NK-92 treated with Interleukin-12 subunit alpha and Interleukin-12 subunit beta, amount 100 ng/mL, for 24 hours (cell line): ENCODE measurements around the gene NOD2.

Experiments
- DNase-seq: peaks from one replicate; lab custom pipeline; 2025; lab: John Stamatoyannopoulos, UW

NOD2 gene

GRCh38 chr16:50717494-50717893 lies 24.1 kb downstream of the NOD2 start:
- no peak for DNase-seq

- no peak for DNase-seq
Observed at GRCh38 chr16:50718061-50718760, 24.8 kb downstream of the NOD2 start.

- no peak for DNase-seq
Observed at GRCh38 chr16:50718761-50719400, 25.5 kb downstream of the NOD2 start.

GRCh38 chr16:50719401-50720337 lies 26.3 kb downstream of the NOD2 start:
- no peak for DNase-seq

GRCh38 chr16:50721549-50722404 lies 28.4 kb downstream of the NOD2 start:
- peak; percentile 19 for DNase-seq

- no peak for DNase-seq
Observed at GRCh38 chr16:50722405-50722737, 29.0 kb downstream of the NOD2 start.

GRCh38 chr16:50722960-50723359 lies 29.6 kb downstream of the NOD2 start:
- DNase-seq: no peak

GRCh38 chr16:50724306-50724705 lies 30.9 kb downstream of the NOD2 start:
- DNase-seq: no peak

GRCh38 chr16:50731130-50731988 lies 38.0 kb downstream of the NOD2 start:
- DNase-seq: no peak

GRCh38 chr16:50731989-50732832 lies 38.8 kb downstream of the NOD2 start:
- no peak for DNase-seq

- no peak for DNase-seq
Observed at GRCh38 chr16:50733468-50733867, 40.1 kb downstream of the NOD2 start.

- DNase-seq: no peak
Observed at GRCh38 chr16:50735629-50736122, 42.3 kb downstream of the NOD2 start.

GRCh38 chr16:50736448-50736847 lies 43.0 kb downstream of the NOD2 start:
- DNase-seq: no peak

- DNase-seq: no peak
Observed at GRCh38 chr16:50737420-50737959, 44.1 kb downstream of the NOD2 start.

- no peak for DNase-seq
Observed at GRCh38 chr16:50739031-50739430, 45.6 kb downstream of the NOD2 start.

GRCh38 chr16:50740736-50741135 lies 47.3 kb downstream of the NOD2 start:
- no peak for DNase-seq

- no peak for DNase-seq
Observed at GRCh38 chr16:50741225-50741780, 47.9 kb downstream of the NOD2 start.

- peak; percentile 97 for DNase-seq
Observed at GRCh38 chr16:50741781-50742575, 48.6 kb downstream of the NOD2 start, which contains the start of gene CYLD. TSS of gene CYLD (plus strand) at chr16:50742086. CDS start at chr16:50749699, 7,613 bp downstream.
